Measurements from ENCODE around the gene SPTBN5.

- TF ChIP-seq POLR2A (IDR thresholded peaks at IDR 0.05) (no peak), CTCF (IDR thresholded peaks at IDR 0.05) (no peak)
Observed at GRCh38 chr15:41829959-41830646, 63.8 kb downstream of the SPTBN5 start.
